ENCODE data around the gene CDC42SE2. TPM values are rescaled to one million over a fixed set of nuclear protein-coding genes. Genes with fewer than 3 reads are reported as not detected.

The CDC42SE2 gene
- total RNA-seq, 4 donors from 2014 or later, result 71.8 to 118 (median 91.8) TPM

DNA sequence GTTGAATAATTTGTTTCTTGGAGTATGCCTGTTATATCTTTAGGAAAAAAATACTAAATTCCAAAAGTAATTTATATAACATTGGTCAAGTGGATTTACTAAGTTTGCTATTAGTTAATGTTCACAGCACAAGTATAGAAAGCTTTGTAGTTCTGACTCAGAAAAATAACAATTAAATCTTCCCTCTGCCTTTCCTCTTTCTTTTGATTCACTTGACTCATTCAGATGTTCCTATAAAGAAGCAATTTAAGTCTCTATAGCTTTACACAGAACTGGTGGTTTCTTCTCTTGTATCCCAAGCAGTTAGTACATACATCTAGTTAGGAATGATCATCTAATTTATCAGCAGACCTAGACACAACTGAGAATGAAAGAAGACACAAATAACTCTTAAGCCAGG lies 4.5 kb upstream of the CDC42SE2 start:
- no peak overlapping the region for H3K4me3 ChIP-seq
- intact Hi-C loops (cut with DNase I; ENCODE audit: low total_unique reads) (no loop called here), in situ Hi-C loops (cut with MboI; ENCODE audit: low pct_ligation_motif_present in 1 of 4, low pct_unique_long_range_greater_than_20kb in 1 of 4, low sequenced_read_pairs in 3 of 4) (no loop called here)
- H3K36me3 ChIP-seq, result no peaks in the 10 kb centered on the region
- DNase-seq, result no peak
- H3K27ac ChIP-seq, result peak overlapping the region in 1 of 4 donors; percentile 5
- H3K9me3 ChIP-seq, result no peaks in the 10 kb centered on the region
- no peaks in the 10 kb centered on the region for H3K27me3 ChIP-seq
- no peak for TF ChIP-seq EP300 (IDR thresholded peaks at IDR 0.05; ENCODE audit: low read depth)
- TF ChIP-seq POLR2AphosphoS5 (IDR thresholded peaks at IDR 0.05), result no peak
- H3K4me1 ChIP-seq, result peaks cover 5 to 21% (median 7%) of the 10 kb centered on the region in 4 donors

DNA sequence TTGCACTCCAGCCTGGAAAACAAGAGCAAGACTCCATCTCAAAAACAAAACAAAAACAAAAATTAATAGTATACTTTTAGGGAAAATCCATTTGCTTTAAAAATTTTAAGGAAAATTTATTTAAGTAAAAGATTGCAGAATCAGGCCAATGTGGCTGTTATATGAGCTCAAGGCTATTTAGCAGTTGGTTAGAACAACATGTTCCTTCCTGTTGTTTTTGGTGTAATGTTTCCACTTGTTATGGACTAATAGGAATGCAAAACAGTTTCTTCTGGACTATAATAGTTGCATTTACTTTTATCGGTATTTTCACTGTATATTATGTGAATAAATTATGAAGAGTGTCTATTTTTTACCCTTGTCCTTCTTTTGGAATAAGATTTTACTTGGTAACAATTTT lies 3.0 kb upstream of the CDC42SE2 start:
- in situ Hi-C loops (cut with MboI; ENCODE audit: low pct_ligation_motif_present in 1 of 4, low pct_unique_long_range_greater_than_20kb in 1 of 4, low sequenced_read_pairs in 3 of 4) (loop anchor here in 1 of 4 donors (10.0 kb wide), 1 partner anchor 96 kb away; the partner anchor contains the start of gene HINT1), intact Hi-C loops (cut with DNase I; ENCODE audit: low total_unique reads) (no loop called here)
- Histone ChIP-seq H3K4me3 (no peak overlapping the region), H3K27me3 (no peaks in the 10 kb centered on the region), H3K27ac (peak overlapping the region in 2 of 4 donors; percentile 20 to 35), H3K4me1 (peaks cover 5 to 27% (median 12%) of the 10 kb centered on the region in 4 donors), H3K36me3 (no peaks in the 10 kb centered on the region), H3K9me3 (no peaks in the 10 kb centered on the region)
- TF ChIP-seq POLR2A (IDR thresholded peaks at IDR 0.05) (no peak), EP300 (IDR thresholded peaks at IDR 0.05; ENCODE audit: low read depth) (no peak), POLR2AphosphoS5 (IDR thresholded peaks at IDR 0.05) (no peak)
- TF ChIP-seq, protein P1, sequence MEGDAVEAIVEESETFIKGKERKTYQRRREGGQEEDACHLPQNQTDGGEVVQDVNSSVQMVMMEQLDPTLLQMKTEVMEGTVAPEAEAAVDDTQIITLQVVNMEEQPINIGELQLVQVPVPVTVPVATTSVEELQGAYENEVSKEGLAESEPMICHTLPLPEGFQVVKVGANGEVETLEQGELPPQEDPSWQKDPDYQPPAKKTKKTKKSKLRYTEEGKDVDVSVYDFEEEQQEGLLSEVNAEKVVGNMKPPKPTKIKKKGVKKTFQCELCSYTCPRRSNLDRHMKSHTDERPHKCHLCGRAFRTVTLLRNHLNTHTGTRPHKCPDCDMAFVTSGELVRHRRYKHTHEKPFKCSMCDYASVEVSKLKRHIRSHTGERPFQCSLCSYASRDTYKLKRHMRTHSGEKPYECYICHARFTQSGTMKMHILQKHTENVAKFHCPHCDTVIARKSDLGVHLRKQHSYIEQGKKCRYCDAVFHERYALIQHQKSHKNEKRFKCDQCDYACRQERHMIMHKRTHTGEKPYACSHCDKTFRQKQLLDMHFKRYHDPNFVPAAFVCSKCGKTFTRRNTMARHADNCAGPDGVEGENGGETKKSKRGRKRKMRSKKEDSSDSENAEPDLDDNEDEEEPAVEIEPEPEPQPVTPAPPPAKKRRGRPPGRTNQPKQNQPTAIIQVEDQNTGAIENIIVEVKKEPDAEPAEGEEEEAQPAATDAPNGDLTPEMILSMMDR (IDR thresholded peaks at IDR 0.05), result no peak
- DNase-seq, result no peak
- 79 to 85% methylated on average over 1 of the region's 1 CpG for WGBS, 2 donors (ENCODE audit: low coverage in 1 of 2)

DNA sequence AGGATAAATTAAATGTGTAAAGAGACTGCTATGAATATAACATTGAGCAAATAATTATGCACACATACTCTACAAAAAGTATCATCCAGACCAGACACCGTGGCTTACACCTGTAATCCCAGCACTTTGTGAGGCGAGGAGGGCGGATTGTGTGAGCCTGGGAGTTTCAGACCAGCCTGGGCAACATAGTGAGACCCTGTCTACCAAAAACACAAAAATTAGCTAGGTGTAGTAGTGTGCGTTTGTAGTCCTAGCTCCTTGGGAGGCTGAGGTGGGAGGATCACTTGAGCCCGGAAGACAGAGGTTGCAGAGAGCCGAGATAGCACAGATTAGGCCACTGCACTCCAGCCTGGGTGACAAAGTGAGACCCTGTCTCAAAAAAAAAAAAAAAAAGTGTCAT lies 2.4 kb upstream of the CDC42SE2 start:
- TF ChIP-seq EP300 (IDR thresholded peaks at IDR 0.05; ENCODE audit: low read depth) (no peak), POLR2AphosphoS5 (IDR thresholded peaks at IDR 0.05) (no peak), POLR2A (IDR thresholded peaks at IDR 0.05) (no peak)
- TF ChIP-seq, protein P1 (IDR thresholded peaks at IDR 0.05), result no peak
- Histone ChIP-seq H3K36me3 (no peaks in the 10 kb centered on the region), H3K27me3 (no peaks in the 10 kb centered on the region), H3K9me3 (no peaks in the 10 kb centered on the region), H3K4me3 (no peak overlapping the region), H3K27ac (peak overlapping the region in 2 of 4 donors; percentile 17 to 25), H3K4me1 (peaks cover 5 to 33% (median 18%) of the 10 kb centered on the region in 4 donors)
- in situ Hi-C loops (cut with MboI; ENCODE audit: low pct_ligation_motif_present in 1 of 4, low pct_unique_long_range_greater_than_20kb in 1 of 4, low sequenced_read_pairs in 3 of 4) (loop anchor here in 1 of 4 donors (10.0 kb wide), 1 partner anchor 97 kb away; the partner anchor contains the start of gene HINT1), intact Hi-C loops (cut with DNase I; ENCODE audit: low total_unique reads) (no loop called here)
- DNase-seq, result no peak
- 93 to 98% methylated on average over 6 of the region's 6 CpGs for WGBS, 2 donors (ENCODE audit: low coverage in 1 of 2)

DNA sequence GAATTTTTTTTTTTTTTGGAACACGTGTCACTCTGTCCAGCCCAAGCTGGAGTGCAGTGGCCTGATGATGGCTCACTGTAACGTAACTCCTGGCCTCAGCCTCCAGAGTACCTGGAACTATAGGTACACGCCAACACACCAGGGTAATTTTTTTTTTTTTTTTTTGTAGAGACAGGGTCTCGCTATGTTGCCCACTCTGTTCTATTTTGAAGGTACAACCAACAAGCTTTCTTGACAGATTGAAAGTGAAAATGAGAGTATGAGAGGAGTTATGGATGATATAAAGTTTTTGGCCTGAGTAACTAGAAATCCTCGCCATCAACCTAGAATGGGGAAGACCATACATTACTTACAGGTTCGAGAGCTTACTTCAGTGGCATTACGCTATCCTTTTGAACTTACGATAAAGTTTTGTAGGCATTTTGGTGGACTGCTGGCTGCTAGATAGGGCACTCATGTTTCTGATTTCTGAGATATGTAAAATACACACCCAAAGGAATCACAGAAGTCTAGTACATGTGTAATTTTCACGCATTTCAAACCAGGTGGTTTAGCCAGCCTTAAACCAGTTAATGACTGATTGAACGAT lies 806 bp upstream of the CDC42SE2 start:
- H3K4me3 ChIP-seq, result peak overlapping the region; percentile 57 to 100 (median 96)
- in situ Hi-C loops (cut with MboI; ENCODE audit: low pct_ligation_motif_present in 1 of 4, low pct_unique_long_range_greater_than_20kb in 1 of 4, low sequenced_read_pairs in 3 of 4), result loop anchor here in 1 of 4 donors (10.0 kb wide), 1 partner anchor 98 kb away; the partner anchor contains the start of gene HINT1
- H3K9me3 ChIP-seq, result no peaks in the 10 kb centered on the region
- peaks cover 5 to 34% (median 21%) of the 10 kb centered on the region in 4 donors for H3K4me1 ChIP-seq
- H3K27ac ChIP-seq, result peak overlapping the region; percentile 93 to 98 (median 98)
- H3K27me3 ChIP-seq, result no peaks in the 10 kb centered on the region
- TF ChIP-seq, protein P1 (IDR thresholded peaks at IDR 0.05), result no peak
- peak in 1 of 3 donors; percentile 10 for TF ChIP-seq POLR2AphosphoS5 (IDR thresholded peaks at IDR 0.05)
- H3K36me3 ChIP-seq, result no peaks in the 10 kb centered on the region
- intact Hi-C loops (cut with DNase I; ENCODE audit: low total_unique reads), result no loop called here
- 9 to 11% methylated on average over 8 to 10 of the region's 10 CpGs for WGBS, 2 donors (ENCODE audit: low coverage in 1 of 2)
- no peak for DNase-seq
